Keratinocyte (primary cell): ENCODE data around the gene SCAMP4. TPM values are rescaled to one million over a fixed set of nuclear protein-coding genes. Genes with fewer than 3 reads are reported as not detected.

Source experiments
- DNase-seq: peaks from one replicate; pipeline ENCODE4 v3.0.0-alpha.2; 2011; ENCODE audit warnings: low read depth, missing footprints, low spot score
- FAIRE-seq: peaks from 2 replicates; lab custom pipeline; 2011; peaks lifted over from hg19 to GRCh38; lab: Jason Lieb, UNC
- H2AFZ ChIP-seq: 2 replicates; pipeline ENCODE4 v1.6.0; 2012; ENCODE audit warnings: low read length, control low read depth, inconsistent platforms; ENCODE audit not compliant: control insufficient read depth
- H3K27ac ChIP-seq: 2 replicates; pipeline ENCODE4 v1.5.1; 2011; ENCODE audit warnings: low read length; ENCODE audit not compliant: control insufficient read depth, insufficient read depth
- H3K27me3 ChIP-seq: 3 replicates; pipeline ENCODE4 v1.6.0; 2011; ENCODE audit warnings: low read length; ENCODE audit not compliant: control insufficient read depth, insufficient read depth; ENCODE audit errors: extremely low read depth
- H3K36me3 ChIP-seq, 2 experiments: 2 replicates in 1 of 2; 3 replicates in 1 of 2; pipeline ENCODE4 v1.5.1; 2011; ENCODE audit warnings: low read length in 2 of 2, mild to moderate bottlenecking in 1 of 2; ENCODE audit not compliant: control insufficient read depth in 2 of 2, insufficient read depth in 2 of 2; ENCODE audit errors: extremely low read depth in 1 of 2
- H3K4me1 ChIP-seq: 3 replicates; pipeline ENCODE4 v1.5.1; 2011; ENCODE audit warnings: low read length; ENCODE audit not compliant: control insufficient read depth, insufficient read depth; ENCODE audit errors: extremely low read depth
- H3K4me2 ChIP-seq: 3 replicates; pipeline ENCODE4 v1.6.0; 2011; ENCODE audit warnings: low read depth, low read length; ENCODE audit not compliant: control insufficient read depth, insufficient read depth; ENCODE audit errors: extremely low read depth
- H3K4me3 ChIP-seq, 3 experiments: fragments of 200-600 bp in 1 of 3; sonication (generic) in 1 of 3; 2 replicates in 2 of 3; 3 replicates in 1 of 3; pipeline ENCODE4 v1.5.1; 2011 to 2016; ENCODE audit warnings: low read length in 3 of 3, mild to moderate bottlenecking in 3 of 3, control low read depth in 2 of 3, inconsistent platforms in 1 of 3, low read depth in 1 of 3, mixed read lengths in 1 of 3, mixed run types in 1 of 3, moderate library complexity in 1 of 3; ENCODE audit not compliant: control insufficient read depth in 2 of 3, insufficient read depth in 2 of 3; ENCODE audit errors: extremely low read depth in 1 of 3
- H3K79me2 ChIP-seq: 2 replicates; pipeline ENCODE4 v1.6.0; 2012; ENCODE audit warnings: low read length; ENCODE audit not compliant: control insufficient read depth, insufficient read depth
- H3K9ac ChIP-seq: 3 replicates; pipeline ENCODE4 v1.6.0; 2011; ENCODE audit warnings: low read length; ENCODE audit not compliant: control insufficient read depth, insufficient read depth; ENCODE audit errors: extremely low read depth
- H3K9me1 ChIP-seq: 3 replicates; pipeline ENCODE4 v1.6.0; 2011; ENCODE audit warnings: low read length; ENCODE audit not compliant: control insufficient read depth, insufficient read depth; ENCODE audit errors: extremely low read depth
- H3K9me3 ChIP-seq: 2 replicates; pipeline ENCODE4 v1.5.1; 2012; ENCODE audit warnings: low read depth, low read length; ENCODE audit not compliant: control insufficient read depth
- H4K20me1 ChIP-seq: 3 replicates; pipeline ENCODE4 v1.6.0; 2011; ENCODE audit warnings: low read length; ENCODE audit not compliant: control insufficient read depth, insufficient read depth; ENCODE audit errors: extremely low read depth
- CTCF ChIP-seq, 3 experiments: IDR thresholded peaks in 1 of 3; conservative IDR thresholded peaks in 1 of 3; optimal IDR thresholded peaks in 1 of 3; 2 replicates in 2 of 3; 3 replicates in 1 of 3; pipeline versions ENCODE3 to v1.5.1; 2011; ENCODE audit warnings: low read length in 3 of 3, mild to moderate bottlenecking in 3 of 3, moderate library complexity in 2 of 3, control low read depth in 1 of 3, inconsistent platforms in 1 of 3; ENCODE audit not compliant: insufficient read depth in 2 of 3; ENCODE audit errors: extremely low read depth in 1 of 3
- EZH2 ChIP-seq: IDR thresholded peaks from one replicate; pipeline ENCODE4 v1.6.1; 2012; ENCODE audit warnings: inconsistent platforms, mild to moderate bottlenecking, low read length, moderate library complexity
- dilution Hi-C: fragments of 300-500 bp; cut with MboI; formaldehyde crosslinking; loops from one replicate; pipeline ENCODE4 v1.7.0; 2020; ENCODE audit warnings: low sequenced_read_pairs; ENCODE audit not compliant: extremely low pct_ligation_motif_present
- polyA plus RNA-seq, 5 experiments: library from polyadenylated mRNA; depleted of rRNA in 3 of 5; stranded (reverse) in 3 of 5; stranded (forward) in 1 of 5; unstranded in 1 of 5; fragments of >200 nt; gene quantifications; 1 replicate in 1 of 5; 2 replicates in 3 of 5; 3 replicates in 1 of 5; pipeline versions ENCODE4 v1.2.1 to v1.2.3, GENCODE V29; 2011 to 2012; ENCODE audit warnings: missing spikeins in 2 of 5, low read depth in 1 of 5, low replicate concordance in 1 of 5

The SCAMP4 gene
- polyA plus RNA-seq, 1 donor (not counting 4 experiments of a cell fraction or from before 2014, with no cell fraction given), result 4.8 TPM

- Histone ChIP-seq H3K9ac (no peak overlapping the region), H3K27me3 (no peaks in the 10 kb centered on the region), H2AFZ (no peak overlapping the region), H3K79me2 (no peaks in the 10 kb centered on the region), H3K9me1 (no peaks in the 10 kb centered on the region), H4K20me1 (no peaks in the 10 kb centered on the region), H3K27ac (no peak overlapping the region), H3K4me3 (no peak overlapping the region), H3K4me2 (no peak overlapping the region), H3K36me3 (no peaks in the 10 kb centered on the region), H3K9me3 (no peaks in the 10 kb centered on the region), H3K4me1 (peaks cover 6% of the 10 kb centered on the region)
- TF ChIP-seq CTCF (optimal IDR thresholded peaks at IDR 0.05 in 1 of 3, IDR thresholded peaks at IDR 0.05 in 1 of 3, conservative IDR thresholded peaks at IDR 0.05 in 1 of 3; ENCODE audit: extremely low read depth in 1 of 3, insufficient read depth in 2 of 3, low read length in 3 of 3), result no peak
- TF ChIP-seq EZH2, result no peak
- dilution Hi-C loops, result no loop called here
- no peak for FAIRE-seq
- DNase-seq, result no peak
Observed at GRCh38 chr19:1893791-1894190, 11.4 kb upstream of the SCAMP4 start.

GRCh38 chr19:1896508-1896907 is 8.7 kb upstream of the SCAMP4 start:
- no peaks in the 10 kb centered on the region for H3K79me2 ChIP-seq
- H3K4me1 ChIP-seq, result peaks cover 6% of the 10 kb centered on the region
- dilution Hi-C loops, result no loop called here
- no peaks in the 10 kb centered on the region for H3K9me3 ChIP-seq
- H3K27me3 ChIP-seq, result no peaks in the 10 kb centered on the region
- H3K36me3 ChIP-seq, result no peaks in the 10 kb centered on the region
- H3K27ac ChIP-seq, result no peak overlapping the region
- H2AFZ ChIP-seq, result no peak overlapping the region
- H3K9ac ChIP-seq, result no peak overlapping the region
- no peak overlapping the region for H3K4me3 ChIP-seq
- no peaks in the 10 kb centered on the region for H3K9me1 ChIP-seq
- TF ChIP-seq EZH2 (no peak), CTCF (optimal IDR thresholded peaks at IDR 0.05 in 1 of 3, IDR thresholded peaks at IDR 0.05 in 1 of 3, conservative IDR thresholded peaks at IDR 0.05 in 1 of 3; ENCODE audit: extremely low read depth in 1 of 3, insufficient read depth in 2 of 3, low read length in 3 of 3) (no peak)
- no peak overlapping the region for H3K4me2 ChIP-seq
- DNase-seq, result no peak
- H4K20me1 ChIP-seq, result no peaks in the 10 kb centered on the region
- no peak for FAIRE-seq
